Testis (tissue), 2 donors: ENCODE data around the gene HDAC7.

ENCODE experiments used
- CTCF ChIP-seq, 3 experiments: fragments of 450-650 bp in 2 of 3; fragments of 200-600 bp in 1 of 3; sonication (generic) in 1 of 3; IDR thresholded peaks; one replicate each; pipeline ENCODE4 v1.5.1; 2016 to 2019; ENCODE audit warnings: antibody characterized with exemption in 3 of 3, mild to moderate bottlenecking in 2 of 3, moderate library complexity in 1 of 3
- POLR2A ChIP-seq: fragments of 450-650 bp; IDR thresholded peaks from one replicate; pipeline ENCODE4 v1.6.1; 2017; ENCODE audit warnings: antibody characterized with exemption, mild to moderate bottlenecking, moderate library complexity

- TF ChIP-seq CTCF (IDR thresholded peaks at IDR 0.05): no peak
- no peak for TF ChIP-seq POLR2A
These were observed 71.9 kb downstream of the HDAC7 start for GRCh38 chr12:47747596-47748506.
